ENCODE data around the gene CFAP141.

- TF ChIP-seq CTCF (IDR thresholded peaks at IDR 0.05) (no peak), EP300 (IDR thresholded peaks at IDR 0.05) (no peak)
Observed at GRCh38 chr1:154223621-154224020, 17.5 kb upstream of the CFAP141 start.
